UCSD-AML1 (cell line): ENCODE measurements around the gene MAFG.
A peak's percentile ranks its signal among the peaks of the same experiment; 100 is the strongest.

ENCODE experiments used
- DNase-seq: peaks from one replicate; lab custom pipeline; 2025; ENCODE audit not compliant: unreplicated experiment; lab: John Stamatoyannopoulos, UW

The MAFG gene

DNA sequence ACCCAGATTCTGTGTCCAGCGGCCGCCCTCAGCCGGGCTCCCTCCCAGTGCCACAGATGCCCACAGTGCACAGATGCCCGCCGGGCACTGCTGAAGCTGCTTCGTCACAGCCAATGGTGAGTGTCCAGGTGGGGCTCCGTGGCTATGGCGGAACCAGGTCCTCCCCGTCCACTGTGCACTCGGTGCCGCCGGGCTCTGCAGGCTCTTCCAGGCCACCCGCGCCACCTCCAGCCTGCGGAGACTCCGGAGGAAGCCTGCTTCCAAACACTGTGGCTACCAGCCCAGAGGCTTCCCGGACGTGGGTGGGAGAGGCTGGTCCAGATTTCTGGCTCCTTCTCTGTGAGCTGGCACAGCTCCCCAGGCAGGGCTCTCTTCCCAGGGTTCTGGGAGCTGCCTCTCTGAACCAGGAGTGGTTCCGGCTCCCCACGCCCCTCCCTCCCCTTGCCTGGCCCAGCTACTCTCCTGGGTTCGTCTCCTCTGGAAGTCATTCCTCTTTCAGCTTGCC lies 12.4 kb upstream of the MAFG start:
- no peak for DNase-seq

DNA sequence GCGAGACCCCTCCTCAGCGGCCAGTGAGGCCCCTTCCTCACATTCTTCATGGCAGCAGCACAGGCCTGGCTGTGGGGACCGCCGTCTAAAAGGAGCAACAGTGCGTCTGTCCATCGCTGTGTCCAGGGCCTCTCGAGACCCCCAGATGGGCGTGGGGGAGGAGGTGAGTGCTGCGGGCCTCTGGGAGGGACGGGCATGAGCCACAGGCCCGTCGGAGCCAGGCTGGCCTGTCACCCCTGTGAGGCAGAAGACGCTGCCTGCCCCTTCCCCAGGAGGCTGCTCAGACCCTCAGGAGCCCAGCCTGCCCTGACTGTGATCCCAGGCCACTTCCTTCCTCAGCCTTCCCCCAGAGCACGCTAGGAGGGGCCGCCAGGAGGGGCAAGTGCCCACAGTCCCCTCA lies 11.7 kb upstream of the MAFG start:
- peak; percentile 34 for DNase-seq

DNA sequence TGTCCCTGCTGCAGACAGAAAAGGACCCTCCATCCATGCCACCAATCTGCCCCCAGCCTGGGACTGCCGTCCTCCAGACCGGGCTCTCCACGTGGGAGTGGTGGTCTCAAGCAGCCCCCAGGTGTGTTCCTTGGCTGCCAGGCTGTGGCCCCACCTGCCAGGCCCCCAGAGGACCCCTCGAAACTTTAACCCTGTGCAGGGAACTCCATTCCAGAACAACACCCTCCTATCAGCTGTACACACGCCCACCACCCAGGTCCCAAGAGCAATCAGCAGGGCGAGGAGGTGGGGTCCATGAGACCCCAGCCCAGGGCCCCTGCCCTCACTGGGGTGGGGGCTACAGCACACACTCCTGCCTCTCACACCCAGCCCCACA lies 8.2 kb upstream of the MAFG start:
- DNase-seq: no peak

DNA sequence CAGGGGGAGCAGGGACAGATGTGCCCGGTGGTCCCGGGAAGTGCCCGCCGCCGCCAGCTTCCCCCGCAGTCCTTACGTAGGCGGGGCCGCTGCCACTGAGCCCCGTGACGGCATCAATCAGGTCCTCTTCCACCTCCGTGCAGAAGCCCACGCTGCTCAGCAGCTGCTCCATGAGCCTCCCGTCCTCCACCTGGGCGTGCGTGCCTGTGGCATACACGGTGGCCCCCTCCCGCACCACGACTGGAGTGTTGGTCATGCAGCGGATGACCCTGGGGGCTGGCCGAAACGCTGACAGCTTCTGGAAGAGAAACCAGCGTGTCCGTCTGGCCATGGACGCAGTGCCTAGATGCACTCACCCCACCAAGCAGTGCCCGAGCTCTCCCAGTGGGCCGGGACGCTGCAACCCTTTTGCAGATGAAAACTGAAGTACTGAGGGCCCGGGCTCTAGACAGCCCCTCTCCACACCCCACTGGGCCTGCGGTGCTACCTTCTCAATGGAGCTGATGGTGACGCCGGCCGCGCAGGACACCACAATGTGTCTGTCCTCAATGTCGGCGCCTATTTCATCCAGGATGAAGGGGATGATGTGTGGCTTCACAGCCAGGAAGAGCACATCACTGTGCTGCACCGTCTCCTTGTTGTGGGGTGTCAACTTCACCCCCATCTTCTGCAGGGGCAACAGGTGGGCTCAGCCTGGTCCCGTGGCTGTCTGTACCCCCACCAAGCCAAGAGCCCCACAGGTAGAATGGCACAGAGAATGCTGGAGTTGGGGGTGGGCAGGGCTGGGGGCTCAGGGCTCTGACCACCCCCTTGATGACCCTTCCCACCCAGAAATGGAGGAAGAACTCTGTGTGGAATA lies 7.5 kb upstream of the MAFG start:
- no peak for DNase-seq

DNA sequence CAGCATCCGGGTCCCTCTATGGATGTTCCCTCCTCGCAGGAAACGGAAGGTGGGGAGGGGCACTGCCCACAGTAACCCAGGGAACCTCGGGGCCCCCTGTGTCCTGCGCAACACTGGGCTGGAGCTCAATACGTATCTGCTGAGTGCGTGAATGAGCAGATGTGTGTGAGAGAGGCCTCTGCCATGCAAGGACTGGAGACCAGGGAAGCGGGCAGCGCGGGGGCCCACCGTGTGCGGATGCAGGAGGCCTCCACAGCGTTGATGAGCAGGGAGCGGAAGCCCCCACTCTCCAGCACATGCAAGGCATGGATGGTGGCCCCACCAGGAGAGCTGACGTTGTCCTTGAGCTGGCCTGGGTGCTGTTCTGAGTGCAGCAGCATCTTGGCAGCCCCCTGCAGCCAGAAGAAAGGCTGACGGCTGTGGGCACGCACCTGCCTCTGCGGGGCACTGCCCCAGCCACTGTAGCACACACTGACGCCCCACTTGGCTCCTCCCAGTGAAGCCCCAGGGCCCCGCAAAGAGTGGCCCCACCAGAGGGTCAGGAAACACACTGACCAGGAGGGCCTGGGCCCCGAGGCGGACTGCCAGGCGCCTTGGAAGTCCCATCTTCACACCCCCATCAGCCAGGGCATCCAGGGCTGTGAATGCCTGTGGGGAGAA lies 6.7 kb upstream of the MAFG start:
- DNase-seq: no peak

DNA sequence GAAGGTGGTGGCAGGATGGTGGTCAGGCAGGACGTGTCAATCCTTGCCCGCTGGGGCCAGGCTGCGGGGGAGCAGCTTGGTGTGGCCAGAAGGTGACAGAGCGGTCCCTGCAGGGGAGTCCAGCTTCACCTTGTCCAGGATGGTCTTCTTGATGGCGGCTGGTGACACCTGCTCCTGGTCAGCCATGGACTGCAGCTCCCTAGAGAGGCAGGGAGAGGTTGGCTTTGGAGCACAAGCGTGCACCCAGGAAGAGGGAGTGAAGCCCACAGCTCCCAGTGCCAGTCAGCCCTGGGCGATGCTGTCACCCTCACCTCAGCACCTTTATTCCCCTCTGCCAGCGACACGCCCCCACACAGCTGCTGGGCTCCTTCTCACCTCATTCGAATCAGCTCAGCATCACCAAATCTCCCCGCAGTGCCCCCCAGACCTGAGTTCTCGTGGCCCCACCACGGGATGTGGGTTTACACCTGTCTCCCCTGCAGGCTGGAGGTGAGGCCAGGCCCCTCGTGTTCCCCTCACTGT lies 5.7 kb upstream of the MAFG start:
- DNase-seq: no peak

DNA sequence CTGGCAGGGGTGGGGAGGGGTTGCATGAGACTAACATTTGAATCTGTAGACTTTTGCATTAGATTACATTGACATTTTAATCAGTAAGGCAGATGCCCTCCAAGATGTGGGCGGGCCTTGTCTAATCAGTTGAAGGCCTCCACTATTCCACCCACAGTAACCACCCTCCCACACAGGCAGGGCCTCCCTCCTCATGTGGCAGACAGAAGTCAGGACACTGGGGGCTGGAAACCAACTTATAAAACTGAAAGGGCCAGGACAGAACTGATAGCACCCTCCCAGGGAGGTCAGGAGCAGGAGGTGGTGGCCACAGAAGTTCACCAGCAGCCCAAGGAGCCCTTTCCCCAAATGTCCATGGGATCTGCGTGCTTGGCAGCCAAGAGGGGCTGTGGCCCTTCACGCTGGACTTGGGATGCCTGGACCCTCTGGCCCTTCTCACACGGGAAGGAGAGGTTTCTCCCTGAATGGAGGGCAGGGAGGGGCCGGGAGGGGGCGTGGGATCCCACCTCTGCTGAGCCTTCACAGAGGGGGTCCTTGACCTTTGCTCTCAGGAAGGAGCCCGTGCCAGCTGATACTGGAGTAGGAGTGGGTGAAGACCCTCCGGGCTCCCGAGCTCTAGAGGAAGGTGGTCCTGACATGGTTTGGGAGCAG lies 4.9 kb upstream of the MAFG start:
- DNase-seq: no peak

DNA sequence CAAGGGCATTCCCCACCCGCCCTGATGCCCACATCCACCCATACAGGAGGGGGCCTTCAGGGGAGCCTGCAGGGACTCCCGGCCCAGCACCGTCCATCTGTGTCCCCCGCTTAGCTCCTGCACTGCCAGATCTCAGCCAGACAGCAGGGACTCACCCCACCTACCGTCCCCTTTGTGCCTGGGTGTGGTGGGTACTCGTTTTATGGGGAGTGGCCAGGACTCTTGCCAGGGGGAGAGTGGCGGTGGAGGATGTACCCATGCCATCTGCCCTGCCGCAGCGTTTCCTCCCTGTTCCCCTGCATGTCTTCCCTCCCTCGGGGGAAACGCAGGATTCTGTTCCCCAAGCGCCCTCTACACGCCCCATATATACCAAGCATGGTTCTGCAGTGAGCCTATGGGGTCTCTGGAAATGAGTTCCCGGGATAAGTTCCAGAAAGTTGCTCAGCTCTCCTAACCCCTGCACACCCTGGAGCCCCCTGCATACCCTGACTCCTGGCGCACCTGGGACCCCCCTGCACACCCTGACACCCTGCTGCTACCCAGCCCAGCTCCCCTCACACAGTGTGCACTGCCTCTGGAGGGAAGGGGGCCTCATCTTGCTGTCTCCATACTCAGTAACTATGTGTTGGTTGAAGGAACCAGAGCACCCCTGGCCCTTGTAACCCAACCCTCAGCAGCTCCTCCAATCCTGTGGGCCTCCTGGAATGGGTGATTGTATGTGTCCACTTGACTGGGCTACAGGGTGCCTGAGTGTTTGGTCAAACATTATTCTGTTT lies 4.2 kb upstream of the MAFG start:
- DNase-seq: no peak

DNA sequence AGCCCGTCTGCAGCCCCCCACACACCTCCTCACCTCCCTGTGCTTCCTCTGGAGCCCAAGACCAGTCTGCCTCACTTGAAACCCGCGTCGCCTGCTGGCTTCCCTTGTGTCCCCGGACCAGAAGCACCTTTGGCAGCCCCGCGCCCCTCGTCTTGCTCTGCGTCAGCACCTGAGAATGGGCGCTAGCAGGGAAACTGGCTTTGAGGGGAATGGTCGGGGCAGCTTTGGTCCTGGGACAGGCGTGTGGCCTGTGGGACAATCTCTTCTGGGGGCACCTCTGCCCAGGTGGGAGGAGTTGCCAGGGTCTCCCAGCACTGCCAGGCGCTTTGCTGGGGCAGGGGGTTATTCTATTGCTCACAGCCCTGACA lies 3.6 kb upstream of the MAFG start:
- DNase-seq: no peak

DNA sequence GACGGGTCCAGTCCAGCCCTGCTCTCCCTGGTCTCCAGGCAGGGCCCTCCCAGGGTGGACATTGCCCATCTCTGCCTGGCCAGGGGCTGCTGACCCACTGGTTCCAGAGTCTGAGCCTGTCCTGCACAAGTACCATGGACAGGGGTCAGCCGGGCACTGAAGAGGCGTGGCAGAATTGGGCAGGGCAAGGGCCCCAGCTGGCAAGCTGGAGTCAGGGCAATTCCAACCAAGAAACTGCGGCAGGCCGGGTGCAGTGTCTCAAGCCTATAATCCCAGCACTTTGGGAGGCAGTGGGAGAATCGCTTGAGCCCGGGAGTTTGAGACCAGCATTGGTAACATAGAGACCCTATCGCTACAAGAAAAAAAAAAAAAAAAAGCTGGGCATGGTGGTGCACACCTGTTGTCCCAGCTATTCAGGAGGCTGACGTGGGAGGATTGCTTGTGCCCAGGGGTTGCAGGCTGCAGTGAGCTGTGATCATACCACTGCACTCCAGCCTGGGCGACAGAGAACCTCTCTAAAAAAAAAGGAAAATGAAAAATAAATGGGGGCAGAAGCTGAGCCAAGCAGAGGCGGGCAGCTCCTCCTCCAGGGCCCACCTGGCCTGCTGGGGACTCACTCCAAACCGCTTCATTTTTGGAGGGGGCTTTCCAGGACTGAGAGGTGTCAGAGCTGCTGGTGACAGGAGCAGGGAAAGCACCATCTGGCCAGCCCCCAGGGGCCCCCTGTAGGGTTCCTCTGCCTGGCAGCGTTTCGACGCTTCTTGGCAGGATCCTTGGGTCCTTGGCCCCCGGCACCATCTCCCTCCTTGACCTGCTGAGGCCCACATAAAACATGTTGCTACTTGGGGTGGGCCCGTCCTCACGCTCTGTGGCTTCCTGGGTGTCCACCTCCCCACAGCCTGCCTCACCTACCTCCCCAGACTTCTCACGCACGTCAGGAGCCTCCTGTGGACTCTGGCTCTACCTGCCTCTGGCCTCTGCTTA lies 2.9 kb upstream of the MAFG start:
- no peak for DNase-seq

DNA sequence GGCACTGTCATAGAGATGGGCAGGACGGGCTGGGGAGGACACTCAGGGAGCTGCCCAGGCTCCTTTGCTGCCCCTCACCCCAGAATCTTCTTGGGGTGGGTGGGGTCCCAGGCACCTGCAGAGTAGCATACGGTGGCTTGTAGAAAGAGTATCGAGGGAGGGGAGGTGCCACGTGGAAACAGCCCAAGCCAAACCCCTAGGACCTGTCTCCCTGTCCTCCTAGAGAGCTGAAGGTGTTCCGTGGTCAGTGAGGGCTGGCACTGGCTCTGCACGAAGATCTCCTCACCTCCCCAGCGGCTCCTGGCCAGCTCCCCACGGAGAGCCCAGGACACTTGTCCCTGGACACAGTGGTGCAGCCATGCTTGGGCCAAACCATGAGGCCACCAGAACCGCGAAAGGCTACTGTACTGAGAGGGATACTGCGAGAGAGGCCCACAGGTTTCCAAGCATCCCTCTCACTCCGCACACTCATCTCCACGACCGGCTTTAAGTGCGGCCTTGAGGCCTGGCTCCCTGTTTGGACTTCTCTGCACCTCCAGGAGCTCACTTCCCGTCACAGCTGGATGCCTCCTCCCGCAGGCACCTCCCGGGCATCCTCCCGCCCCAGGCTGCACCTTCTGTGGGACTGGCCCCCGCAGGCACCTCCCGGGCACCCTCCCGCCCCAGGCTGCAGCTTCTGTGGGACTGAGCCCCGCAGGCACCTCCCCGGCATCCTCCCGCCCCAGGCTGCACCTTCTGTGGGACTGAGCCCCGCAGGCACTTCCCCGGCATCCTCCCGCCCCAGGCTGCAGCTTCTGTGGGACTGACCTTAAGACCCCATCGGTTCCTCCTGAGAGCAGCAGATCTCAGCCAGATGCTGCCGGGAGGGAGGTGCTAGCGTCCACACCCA lies 2.0 kb upstream of the MAFG start:
- no peak for DNase-seq

DNA sequence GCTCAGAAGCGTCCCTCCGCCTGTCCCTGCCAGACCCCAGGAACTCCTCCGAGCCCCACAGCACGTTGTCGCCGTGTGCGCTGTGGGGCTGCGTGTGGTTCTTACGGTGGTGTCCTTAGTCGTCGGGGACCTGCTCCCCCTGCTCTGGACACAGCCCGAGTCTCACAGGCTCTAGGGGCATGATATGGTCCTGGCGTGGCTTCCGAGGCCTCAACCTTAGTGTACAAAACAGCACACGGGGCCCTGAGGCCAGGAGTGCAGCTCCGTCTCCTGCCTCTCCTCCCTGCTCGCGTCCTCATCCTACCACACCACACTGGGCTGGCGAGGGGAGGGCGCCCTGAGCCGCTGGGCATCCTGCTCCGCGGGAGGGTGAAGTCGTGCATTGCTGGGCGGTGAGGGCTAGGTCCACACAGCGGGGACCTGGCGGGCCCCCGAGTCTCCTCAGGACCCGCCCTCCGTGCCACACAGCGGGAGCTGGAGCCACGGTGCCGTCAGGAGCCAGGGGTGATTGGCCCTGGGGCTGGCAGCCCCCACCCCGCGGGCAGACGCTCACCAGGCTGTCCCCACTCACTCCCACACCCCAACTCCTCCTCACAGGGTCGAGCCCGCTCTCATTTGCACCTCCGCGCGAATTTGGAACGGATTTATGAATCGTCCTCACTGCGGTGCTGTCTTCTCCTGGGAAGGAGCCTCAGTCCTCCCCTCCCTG lies 1.2 kb upstream of the MAFG start:
- no peak for DNase-seq

DNA sequence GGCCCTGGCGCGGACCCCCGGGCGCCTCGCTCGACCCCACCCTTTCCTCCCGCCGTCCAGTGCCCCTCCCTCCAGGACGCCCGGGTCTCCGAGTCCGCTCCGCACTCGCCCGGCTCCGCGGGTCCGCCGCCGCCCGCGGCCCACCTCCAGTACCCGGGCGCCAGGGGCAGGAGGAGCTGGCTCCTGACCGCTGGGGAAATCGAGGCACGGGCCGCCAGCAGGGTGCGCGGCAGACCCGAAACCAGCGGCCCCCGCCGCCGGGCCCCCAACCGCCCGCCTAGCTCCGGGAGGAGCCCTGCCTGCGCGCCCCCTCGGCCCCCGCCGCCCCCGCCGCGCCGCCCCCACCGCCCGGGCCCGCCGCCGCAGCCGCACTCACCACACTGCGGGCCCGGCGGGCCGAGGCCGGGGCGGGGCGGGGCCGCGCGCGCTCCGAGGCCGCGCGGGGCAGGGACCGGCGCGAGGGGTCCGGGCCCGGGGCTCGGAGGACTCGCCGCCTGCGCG lies 333 bp downstream of the MAFG start:
- no peak for DNase-seq

DNA sequence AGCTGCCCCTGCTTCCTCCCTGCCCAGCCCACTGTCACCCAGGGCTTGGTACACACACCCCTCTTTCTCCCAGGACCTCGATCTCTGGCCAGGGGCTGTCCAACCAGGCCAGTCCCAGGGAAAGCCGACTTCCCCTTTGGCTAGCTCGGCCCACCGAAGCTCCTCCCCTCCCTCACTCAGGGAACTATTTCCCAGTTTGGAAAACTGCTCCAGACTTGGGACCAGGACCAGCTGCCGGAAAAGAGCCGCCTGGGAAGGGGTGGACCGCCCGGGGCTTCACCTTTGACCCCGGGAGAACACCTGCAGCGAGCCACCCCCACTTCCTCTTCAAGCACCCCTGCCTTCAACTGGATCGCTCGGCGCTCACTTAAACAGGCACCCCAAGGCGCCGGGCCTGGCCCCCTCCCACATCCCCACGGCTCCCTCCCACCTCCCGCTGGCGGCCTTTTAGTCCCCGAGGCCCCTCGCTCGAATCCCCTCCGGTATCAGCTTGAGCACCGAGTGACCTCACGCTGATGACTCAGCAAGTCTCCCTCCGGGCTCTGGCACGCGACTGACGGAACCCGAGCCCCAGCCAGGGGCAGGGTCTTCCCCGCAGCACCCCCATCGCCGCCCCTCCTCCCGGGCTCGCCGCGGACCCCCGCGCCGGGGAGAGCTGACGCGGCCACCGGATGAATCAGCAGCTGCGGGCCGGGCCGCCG lies 934 bp downstream of the MAFG start:
- DNase-seq: peak; percentile 80

DNA sequence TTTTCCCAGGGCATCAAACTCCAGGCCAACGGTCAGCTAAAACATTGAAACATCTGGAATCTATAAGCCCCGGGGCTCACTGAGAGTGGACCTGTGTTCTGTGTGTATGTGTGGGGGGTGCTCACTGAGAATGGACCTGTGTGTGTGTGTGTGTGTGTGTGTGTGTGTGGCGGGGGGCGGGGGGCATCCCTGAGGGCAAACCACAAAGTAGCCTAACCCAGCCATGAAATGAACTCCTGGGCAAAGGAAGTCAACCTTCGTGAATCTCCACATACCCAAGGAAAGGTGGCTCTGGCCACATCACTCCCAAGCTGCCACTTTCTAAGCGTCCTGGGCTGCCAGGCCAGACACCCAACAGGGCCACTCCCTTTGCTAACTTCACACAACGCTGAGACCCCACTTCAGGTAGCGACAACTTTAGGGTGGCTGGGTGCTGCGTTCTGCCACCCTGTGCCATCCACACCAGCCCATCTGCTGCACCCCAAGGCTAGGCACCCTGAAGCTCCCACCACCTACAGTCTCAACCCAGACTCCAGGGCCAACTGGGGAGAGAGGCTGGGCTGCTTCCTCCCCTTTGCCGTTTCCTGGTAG lies 1.6 kb downstream of the MAFG start:
- no peak for DNase-seq

DNA sequence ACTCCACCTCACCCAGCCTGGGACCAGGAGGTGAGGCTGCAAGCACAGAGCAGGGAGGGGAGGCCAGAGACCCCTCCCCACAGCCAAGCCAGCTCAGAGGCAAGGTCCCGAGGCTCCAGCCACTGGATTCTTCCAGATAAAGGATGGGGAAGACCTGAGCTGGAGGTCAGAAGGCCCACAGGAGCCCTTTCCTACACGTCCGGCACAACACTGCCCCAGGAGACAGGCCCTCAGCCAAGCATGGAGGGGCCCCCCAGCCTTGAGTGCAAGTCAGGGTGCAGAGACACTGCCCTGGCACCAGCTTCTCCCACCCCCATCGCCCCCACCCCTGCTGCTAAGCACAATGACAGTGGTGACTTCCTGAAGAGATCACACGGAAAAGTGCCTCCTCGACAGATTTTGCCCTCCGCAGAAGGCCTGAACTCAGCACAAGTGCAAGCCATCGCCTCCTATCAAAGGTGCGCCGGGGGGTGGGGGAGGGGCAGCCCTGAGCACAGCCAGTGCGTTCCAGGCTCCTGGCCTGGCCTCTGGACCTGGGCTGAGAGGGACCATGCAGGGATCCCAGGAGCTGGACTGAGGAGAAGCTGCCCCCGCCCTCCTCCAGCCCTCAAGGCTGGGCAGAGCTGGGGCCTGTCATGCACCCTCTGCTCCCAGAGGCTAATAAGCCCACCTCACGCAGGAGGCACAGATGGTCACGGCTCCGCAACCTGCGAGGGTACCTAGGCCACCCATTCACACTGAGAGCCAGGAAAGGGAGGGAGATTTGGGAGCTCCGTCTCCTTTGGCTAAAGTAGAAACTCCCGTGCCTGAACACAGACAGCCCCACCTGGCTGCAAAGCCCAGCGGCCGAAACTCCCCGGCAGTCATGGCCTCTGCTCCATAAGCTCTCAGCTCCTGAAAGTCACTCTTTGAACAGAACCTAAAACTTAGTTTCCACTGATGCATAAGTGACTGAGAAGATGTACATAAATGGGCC lies 2.7 kb downstream of the MAFG start:
- no peak for DNase-seq
